Left lobe of liver (tissue), 2 donors: ENCODE measurements around the gene ARL8A. TPM values are rescaled to one million over a fixed set of nuclear protein-coding genes. Genes with fewer than 3 reads are reported as not detected.

Source experiments
- ATAC-seq: fragments of 200-7000 bp; cut with Tn5 transposase; one replicate; pipeline ENCODE4 v1.9.1; 2020; ENCODE audit warnings: mild to moderate bottlenecking, moderate library complexity
- DNase-seq: peaks from one replicate; pipeline ENCODE4 v3.0.0-alpha.2; 2020; ENCODE audit warnings: low spot score
- total RNA-seq: library from RNA; stranded (reverse); gene quantifications from one replicate; pipeline ENCODE4 v1.2.1, GENCODE V29; 2021
- donor health status: DM: no; HTN: no; CAD: no; lungs with moderate emphysema.
- donor health status: DM: no; HTN: yes; CAD: no.

ARL8A gene
- total RNA-seq, 1 donor from 2014 or later = 34.6 TPM

DNA sequence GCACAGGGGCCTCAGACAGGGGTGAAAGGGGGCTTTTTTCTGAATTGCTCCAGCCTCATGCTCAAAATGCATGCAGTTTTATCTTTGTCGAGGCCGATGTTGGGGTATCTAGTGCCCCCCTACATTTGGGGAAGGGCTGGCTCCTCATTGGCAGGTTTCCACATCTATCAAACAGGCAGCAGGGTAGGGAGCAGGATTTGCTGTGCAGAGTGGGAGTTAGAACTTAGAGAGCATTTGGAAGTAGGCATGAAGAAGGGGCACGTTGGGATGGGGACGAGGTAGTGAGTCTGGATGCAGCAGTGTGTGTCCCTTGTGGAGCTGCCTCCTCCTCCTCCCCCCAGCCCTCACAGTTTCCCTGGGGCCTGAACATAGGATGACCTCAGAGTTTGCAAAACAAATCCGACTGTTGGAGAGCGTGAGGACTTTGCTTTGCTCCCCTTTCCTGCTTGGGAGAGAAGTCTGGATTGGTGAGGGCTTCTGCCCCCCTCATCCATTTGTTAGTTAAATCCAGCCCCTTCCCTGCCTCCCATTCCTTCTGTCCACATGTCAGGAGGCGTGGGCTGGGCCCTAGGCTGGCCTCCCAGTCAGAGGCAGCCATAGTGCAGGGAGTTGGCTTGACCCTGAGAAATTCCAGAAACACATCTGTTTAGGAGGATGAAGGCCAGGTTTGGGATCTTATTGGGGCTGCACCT, 58.7 kb downstream of the ARL8A start:
- ATAC-seq = peak; percentile 6
- no peak for DNase-seq

DNA sequence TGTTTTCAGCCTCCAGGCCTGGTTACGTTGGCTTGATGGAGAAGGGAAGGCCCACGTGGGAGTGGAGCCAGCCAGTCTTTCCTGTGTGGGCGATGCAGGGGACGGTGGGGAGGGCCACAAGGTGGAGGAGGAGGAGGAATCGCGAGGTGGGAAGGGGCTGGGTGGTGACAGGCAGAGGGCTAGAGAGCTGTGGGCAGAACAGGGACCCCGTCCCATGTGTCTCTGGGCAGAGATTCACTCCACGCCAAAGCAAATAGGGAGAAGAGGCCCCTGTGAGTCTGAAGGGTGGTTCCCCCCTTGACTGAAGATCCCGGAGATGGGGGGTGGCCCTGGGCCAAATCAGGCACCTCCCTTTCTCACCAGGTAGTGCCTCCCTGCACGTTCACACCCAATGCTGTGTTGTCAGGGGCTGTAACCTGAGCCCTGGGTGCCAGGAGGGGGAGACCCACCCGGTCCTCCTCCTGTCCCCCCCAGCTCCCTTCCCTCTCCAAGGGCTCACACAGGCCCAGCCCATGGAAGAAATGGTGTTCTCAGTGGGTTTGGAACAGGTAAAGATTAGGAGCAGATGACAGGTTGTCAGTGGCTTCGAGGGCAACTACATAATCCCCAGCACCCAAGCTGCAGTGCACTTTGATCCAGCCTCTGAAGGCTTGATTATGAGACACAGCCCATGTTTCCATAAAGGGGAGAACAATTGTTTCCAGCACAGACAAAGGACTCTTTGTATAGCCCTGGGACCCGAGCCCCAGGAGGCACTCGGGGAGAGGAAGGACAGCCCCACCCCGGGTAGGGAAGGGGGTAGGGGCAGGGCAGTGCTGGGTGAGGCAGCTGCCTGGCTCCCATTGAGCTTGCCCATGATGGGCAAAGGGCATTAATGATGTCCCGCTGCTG, 59.5 kb downstream of the ARL8A start:
- peak; percentile 17 for ATAC-seq

More for the DNA sequence above, 59.5 kb downstream of the ARL8A start:
- no peak for DNase-seq

Other genes starting within 250 kb of the ARL8A start
- gene LMOD1, start 198.2 kb downstream of the ARL8A start, total RNA-seq = 1.0 TPM
- 42.0 TPM for gene TIMM17A, start 189.2 kb downstream of the ARL8A start, total RNA-seq
- 36.3 TPM for gene RNPEP, start 162.1 kb downstream of the ARL8A start, total RNA-seq
- gene ELF3, start 134.2 kb downstream of the ARL8A start, total RNA-seq = 16.2 TPM
- not detected for gene GPR37L1, start 21.8 kb downstream of the ARL8A start, total RNA-seq
- gene PTPN7, start 15.9 kb upstream of the ARL8A start, total RNA-seq = 0.86 TPM
- gene LGR6, start 49.1 kb upstream of the ARL8A start, total RNA-seq = 1.4 TPM
- 1.1 TPM for gene UBE2T, start 197.2 kb upstream of the ARL8A start, total RNA-seq
- gene PPP1R12B, start 204.0 kb upstream of the ARL8A start, total RNA-seq = 14.6 TPM